Heart right ventricle (tissue), 16 donors: ENCODE data around the gene ADARB2. TPM values are rescaled to one million over a fixed set of nuclear protein-coding genes. Genes with fewer than 3 reads are reported as not detected.

Experiments
- ATAC-seq, 8 donors: fragments of 200-7000 bp; cut with Tn5 transposase; one replicate each; pipeline ENCODE4 v1.9.1; 2020; ENCODE audit warnings: mild to moderate bottlenecking in 8 of 8, moderate library complexity in 8 of 8, moderate number of reproducible peaks in 1 of 8
- DNase-seq, 2 donors: peaks; one replicate each; pipeline ENCODE4 v3.0.0-alpha.2; 2020
- H3K27ac ChIP-seq, 10 donors: fragments of 200-600 bp; sonication (generic) in 2 of 10; one replicate each; pipeline versions ENCODE4 v1.5.0 to v1.8.0; 2020 to 2022; ENCODE audit warnings: mild to moderate bottlenecking in 3 of 10
- H3K27me3 ChIP-seq, 7 donors: fragments of 200-600 bp; one replicate each; pipeline ENCODE4 v1.8.0; 2021 to 2022; ENCODE audit warnings: mild to moderate bottlenecking in 2 of 7
- H3K36me3 ChIP-seq, 9 donors: fragments of 200-600 bp; sonication (generic) in 1 of 9; one replicate each; pipeline versions ENCODE4 v1.5.0 to v1.8.0; 2020 to 2022; ENCODE audit warnings: mild to moderate bottlenecking in 2 of 9
- H3K4me1 ChIP-seq, 9 donors: fragments of 200-600 bp; sonication (generic) in 1 of 9; one replicate each; pipeline versions ENCODE4 v1.5.0 to v1.8.0; 2020 to 2022; ENCODE audit warnings: mild to moderate bottlenecking in 4 of 9
- H3K4me3 ChIP-seq, 10 donors: fragments of 200-600 bp; sonication (generic) in 2 of 10; one replicate each; pipeline versions ENCODE4 v1.5.0 to v1.8.0; 2020 to 2022; ENCODE audit warnings: mild to moderate bottlenecking in 7 of 10, moderate library complexity in 2 of 10
- H3K9me3 ChIP-seq, 11 donors: fragments of 200-600 bp in 10 of 11; sonication (generic) in 2 of 11; one replicate each; pipeline versions ENCODE4 v1.5.0 to v1.8.0; 2013 to 2022; ENCODE audit warnings: mild to moderate bottlenecking in 2 of 11, control low read depth in 1 of 11, moderate library complexity in 1 of 11
- whole genome bisulfite sequencing, 2 donors: extraction: QIAGEN DNeasy Blood & Tissue Kit; methylation state at CpG; one replicate each; pipeline ENCODE4 v1.1.7; 2013; ENCODE audit warnings: inconsistent platforms in 1 of 2; 5-methylcytosine and 5-hydroxymethylcytosine counted together
- intact Hi-C, 10 donors: fragments of 100-400 bp; cut with DNase I; formaldehyde crosslinking; loops; one replicate each; pipeline versions ENCODE4 v1.11.1 to v1.14.2; 2022
- polyA plus RNA-seq, 2 donors: library from polyadenylated mRNA; stranded (reverse); fragments of 200-250 nt; gene quantifications; one replicate each; pipeline ENCODE4 v1.2.3, GENCODE V29; 2013
- total RNA-seq, 10 donors: library from RNA; stranded (reverse); fragmentation: NEBNext Ultra II Directional in 3 of 10; extraction: Animal tissue kit (Norgen Biotek cat#: 25700) in 3 of 10; gene quantifications; one replicate each; pipeline versions ENCODE4 v1.2.1 to v1.2.4, GENCODE V29; 2021 to 2023
- TF ChIP-seq, protein P1 (sequence below), 9 donors: fragments of 200-600 bp; sonication (generic) in 2 of 9; IDR thresholded peaks; one replicate each; pipeline versions ENCODE4 v1.5.0 to v1.8.0; 2021 to 2022; ENCODE audit warnings: antibody characterized with exemption in 9 of 9, mild to moderate bottlenecking in 5 of 9, moderate library complexity in 1 of 9
- donor health status: Arrhythmogenic right ventricular cardiomyopathy.
- donor health status: ischemic (EF 13 %, LVEDD 7.1; RV severe dilation, severe dysfunction).
- donor health status: healthy with polysubstance abuse.
- donor health status: DM: no; HTN: yes; CAD: no.
- donor health status: DM: no; HTN: no; CAD: no.
- donor health status: ischemic (EF 25% LVEDD 6.9; RV normal size, moderate dysfunction).
- donor health status: ischemic (EF 25% LVEDD 5.7; RV mildly dilated, moderate dysfunction).
- donor health status: healthy.
- donor health status: DM: yes; HTN: yes; CAD: no.
- donor health status: Ischemic cardiomyopathy.
- donor health status: ischemic (EF 35%, LVEDD 5.7; RV mildly dilated, moderate dysfunction).
- donor health status: nonischemic (EF 11% LVEDD 7.7; RV severe dilation, severe dysfunction).
- donor health status: DM: yes; HTN: yes; CAD: no.
- donor health status: PGD.
- donor health status: ischemic (EF 29% LVEDD 5.4; RV normal size, mild dysfunction).
- donor health status: nonischemic (EF 23%, LVEDD 6.1; RV moderate dilation, normal function).

Gene ADARB2
- total and polyA plus RNA-seq, 12 donors, result 0.08 to 0.47 (median 0.17) TPM; not detected in 2

DNA sequence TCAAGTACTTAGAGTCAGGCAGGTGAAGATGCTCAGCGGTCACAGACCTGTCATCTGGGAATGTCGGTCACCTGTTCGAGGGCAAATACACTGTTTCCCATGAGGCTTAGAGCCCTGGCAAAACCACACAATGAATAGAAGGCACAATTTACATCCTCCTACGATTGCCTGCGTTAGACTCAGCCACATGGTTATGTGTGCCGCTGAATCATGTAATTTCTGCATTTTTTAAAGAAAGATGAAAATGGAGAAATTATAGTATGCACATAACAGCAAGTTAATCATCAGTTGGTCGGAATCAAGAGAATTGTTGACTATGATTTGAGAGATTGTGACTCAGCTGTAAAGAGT lies 158.2 kb downstream of the ADARB2 start:
- Histone ChIP-seq H3K27ac (no peak overlapping the region), H3K9me3 (no peaks in the 10 kb centered on the region), H3K4me1 (no peaks in the 10 kb centered on the region), H3K4me3 (no peak overlapping the region), H3K36me3 (no peaks in the 10 kb centered on the region), H3K27me3 (peaks cover 0 to 9% (median 0%) of the 10 kb centered on the region in 7 donors)
- 75 to 80% methylated on average over 7 of the region's 7 CpGs for WGBS, 2 donors
- intact Hi-C loops, result no loop called here
- no peak for DNase-seq
- no peak for ATAC-seq
- TF ChIP-seq, protein P1, sequence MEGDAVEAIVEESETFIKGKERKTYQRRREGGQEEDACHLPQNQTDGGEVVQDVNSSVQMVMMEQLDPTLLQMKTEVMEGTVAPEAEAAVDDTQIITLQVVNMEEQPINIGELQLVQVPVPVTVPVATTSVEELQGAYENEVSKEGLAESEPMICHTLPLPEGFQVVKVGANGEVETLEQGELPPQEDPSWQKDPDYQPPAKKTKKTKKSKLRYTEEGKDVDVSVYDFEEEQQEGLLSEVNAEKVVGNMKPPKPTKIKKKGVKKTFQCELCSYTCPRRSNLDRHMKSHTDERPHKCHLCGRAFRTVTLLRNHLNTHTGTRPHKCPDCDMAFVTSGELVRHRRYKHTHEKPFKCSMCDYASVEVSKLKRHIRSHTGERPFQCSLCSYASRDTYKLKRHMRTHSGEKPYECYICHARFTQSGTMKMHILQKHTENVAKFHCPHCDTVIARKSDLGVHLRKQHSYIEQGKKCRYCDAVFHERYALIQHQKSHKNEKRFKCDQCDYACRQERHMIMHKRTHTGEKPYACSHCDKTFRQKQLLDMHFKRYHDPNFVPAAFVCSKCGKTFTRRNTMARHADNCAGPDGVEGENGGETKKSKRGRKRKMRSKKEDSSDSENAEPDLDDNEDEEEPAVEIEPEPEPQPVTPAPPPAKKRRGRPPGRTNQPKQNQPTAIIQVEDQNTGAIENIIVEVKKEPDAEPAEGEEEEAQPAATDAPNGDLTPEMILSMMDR (IDR thresholded peaks at IDR 0.05), result no peak

- H3K27me3 ChIP-seq, result peaks cover 0 to 9% (median 0%) of the 10 kb centered on the region in 7 donors
- H3K27ac ChIP-seq, result no peak overlapping the region
- ATAC-seq (no peak), DNase-seq (no peak)
- H3K4me3 ChIP-seq, result no peak overlapping the region
- WGBS, 2 donors, result 83 to 88% methylated on average over 19 of the region's 19 CpGs
- H3K9me3 ChIP-seq, result no peaks in the 10 kb centered on the region
- no peaks in the 10 kb centered on the region for H3K4me1 ChIP-seq
- intact Hi-C loops, result no loop called here
- TF ChIP-seq, protein P1 (IDR thresholded peaks at IDR 0.05), result no peak
- no peaks in the 10 kb centered on the region for H3K36me3 ChIP-seq
Measured at GRCh38 chr10:1578392-1579140, 158.8 kb downstream of the ADARB2 start.

DNA sequence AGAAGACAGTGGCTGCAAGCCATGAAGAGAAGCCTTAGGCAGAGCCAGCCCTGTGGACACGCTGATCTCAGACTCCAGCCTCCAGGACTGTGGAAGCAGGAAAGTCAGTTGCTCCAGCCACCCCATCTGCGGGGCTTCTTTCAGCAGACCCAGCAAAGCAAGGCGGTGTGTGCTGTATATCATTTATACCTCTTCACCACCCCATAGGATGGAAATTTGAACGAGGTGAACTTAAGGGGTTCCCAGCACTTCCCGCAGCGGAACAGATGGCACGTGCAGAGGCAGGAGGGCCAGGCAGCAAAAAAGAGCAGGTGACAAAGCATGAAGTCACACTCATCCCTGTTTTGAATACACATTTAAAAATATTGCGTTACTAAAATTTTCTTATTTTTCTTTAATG lies 159.4 kb downstream of the ADARB2 start:
- DNase-seq, result no peak
- H3K27ac ChIP-seq, result no peak overlapping the region

DNA sequence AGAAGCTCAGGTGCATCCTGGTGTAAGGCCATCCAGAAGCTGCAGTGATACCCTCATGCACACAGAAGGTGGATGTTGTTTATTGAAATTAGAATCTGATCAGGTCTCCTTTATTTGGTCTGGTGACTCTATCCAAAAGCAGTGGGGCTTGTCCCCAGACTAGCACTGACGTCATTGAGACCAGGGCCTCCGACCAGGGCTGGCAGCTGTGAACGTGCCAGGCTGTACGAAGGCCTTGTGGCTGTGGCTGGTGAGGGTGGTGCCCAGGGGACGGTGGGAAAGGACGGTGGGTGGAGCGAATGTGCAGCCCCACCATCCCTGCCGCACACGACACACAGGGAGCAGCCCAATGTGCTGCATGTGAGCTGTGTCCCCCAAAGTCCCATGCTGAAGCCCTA lies 160.0 kb downstream of the ADARB2 start:
- H3K27ac ChIP-seq, result no peak overlapping the region
- H3K27me3 ChIP-seq, result peaks cover 0 to 9% (median 0%) of the 10 kb centered on the region in 7 donors
- no peak overlapping the region for H3K4me3 ChIP-seq
- no peaks in the 10 kb centered on the region for H3K9me3 ChIP-seq
- WGBS, 2 donors, result 78 to 88% methylated on average over 9 of the region's 9 CpGs
- DNase-seq (no peak), ATAC-seq (no peak)
- TF ChIP-seq, protein P1 (IDR thresholded peaks at IDR 0.05), result no peak
- no peaks in the 10 kb centered on the region for H3K4me1 ChIP-seq
- no peaks in the 10 kb centered on the region for H3K36me3 ChIP-seq
- intact Hi-C loops, result no loop called here

More for the DNA sequence above, 159.4 kb downstream of the ADARB2 start:
- TF ChIP-seq, protein P1 (IDR thresholded peaks at IDR 0.05), result no peak
- intact Hi-C loops, result no loop called here
- peaks cover 0 to 9% (median 0%) of the 10 kb centered on the region in 7 donors for H3K27me3 ChIP-seq
- H3K36me3 ChIP-seq, result no peaks in the 10 kb centered on the region
- 80 to 89% methylated on average over 8 of the region's 8 CpGs for WGBS, 2 donors
- ATAC-seq, result no peak
- no peak overlapping the region for H3K4me3 ChIP-seq
- H3K4me1 ChIP-seq, result no peaks in the 10 kb centered on the region
- no peaks in the 10 kb centered on the region for H3K9me3 ChIP-seq
